ENCODE results near the gene JAK2.
A peak's percentile ranks its signal among the peaks of the same experiment; 100 is the strongest.

JAK2 gene

GRCh38 chr9:4980086-4980727 lies 4.9 kb upstream of the JAK2 start:
- DNase-seq (ENCODE audit: extremely low spot score): no peak
- POLR2A ChIA-PET: no interaction called here
- CTCF ChIA-PET: interaction anchor here (1.1 kb wide), 1 partner anchor 8 kb away, joined by 3 read pairs; no protein-coding TSS in a partner anchor
- TF ChIP-seq TARDBP (IDR thresholded peaks at IDR 0.05) (no peak), ARNT (IDR thresholded peaks at IDR 0.05) (no peak), FOXK2 (IDR thresholded peaks at IDR 0.05) (no peak), BHLHE40 (IDR thresholded peaks at IDR 0.05; ENCODE audit: borderline replicate concordance) (no peak), L3MBTL2 (conservative IDR thresholded peaks at IDR 0.05) (no peak), FOXA1 (IDR thresholded peaks at IDR 0.05) (no peak), SUZ12 (IDR thresholded peaks at IDR 0.05) (no peak), ELF4 (IDR thresholded peaks at IDR 0.05) (no peak), ZNF384 (IDR thresholded peaks at IDR 0.05) (no peak), HDGF (IDR thresholded peaks at IDR 0.05; ENCODE audit: borderline replicate concordance) (no peak), CTBP1 (IDR thresholded peaks at IDR 0.05; ENCODE audit: borderline replicate concordance) (no peak), LEF1 (IDR thresholded peaks at IDR 0.05; ENCODE audit: borderline replicate concordance) (no peak), NFRKB (IDR thresholded peaks at IDR 0.05) (no peak), SP1 (IDR thresholded peaks at IDR 0.05) (no peak), FOXM1 (IDR thresholded peaks at IDR 0.05; ENCODE audit: borderline replicate concordance) (no peak)
- TF ChIP-seq, protein P1, sequence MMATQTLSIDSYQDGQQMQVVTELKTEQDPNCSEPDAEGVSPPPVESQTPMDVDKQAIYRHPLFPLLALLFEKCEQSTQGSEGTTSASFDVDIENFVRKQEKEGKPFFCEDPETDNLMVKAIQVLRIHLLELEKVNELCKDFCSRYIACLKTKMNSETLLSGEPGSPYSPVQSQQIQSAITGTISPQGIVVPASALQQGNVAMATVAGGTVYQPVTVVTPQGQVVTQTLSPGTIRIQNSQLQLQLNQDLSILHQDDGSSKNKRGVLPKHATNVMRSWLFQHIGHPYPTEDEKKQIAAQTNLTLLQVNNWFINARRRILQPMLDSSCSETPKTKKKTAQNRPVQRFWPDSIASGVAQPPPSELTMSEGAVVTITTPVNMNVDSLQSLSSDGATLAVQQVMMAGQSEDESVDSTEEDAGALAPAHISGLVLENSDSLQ (IDR thresholded peaks at IDR 0.05): no peak

DNA sequence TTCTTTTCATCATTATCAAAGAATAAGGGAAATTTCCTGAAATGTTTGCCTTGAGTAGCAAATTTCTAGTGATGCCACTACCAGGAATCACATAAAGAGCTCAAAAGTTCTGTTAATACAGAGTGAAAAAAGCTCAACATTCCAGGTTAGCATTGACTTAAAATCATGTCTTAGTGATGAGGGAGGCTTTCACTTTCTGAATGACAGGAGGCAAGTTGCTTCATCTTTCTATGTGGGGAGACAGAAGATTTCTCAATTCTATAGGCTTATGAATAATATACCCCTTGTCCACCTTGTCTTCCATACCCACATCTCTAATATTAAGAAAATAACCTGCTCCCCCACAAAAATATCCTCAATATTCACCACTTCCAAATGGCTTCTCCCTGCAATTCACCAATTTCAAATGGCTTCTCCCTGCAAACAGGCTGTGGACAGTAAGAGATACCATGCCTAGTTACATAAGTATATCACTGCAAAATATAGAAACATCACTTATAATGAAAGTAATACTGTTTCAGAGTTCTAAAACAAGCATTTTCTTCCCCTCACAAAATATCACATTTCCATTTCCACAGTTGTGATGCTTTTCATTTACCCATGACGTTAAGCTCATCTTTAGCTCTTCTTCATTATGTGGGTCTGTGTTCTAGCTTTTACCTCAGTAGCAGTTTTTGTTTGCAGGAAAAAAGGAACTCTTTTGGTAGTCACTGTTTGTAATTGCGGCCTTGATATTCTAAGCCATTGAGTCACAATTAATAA lies 2.2 kb upstream of the JAK2 start:
- TF ChIP-seq HDGF (IDR thresholded peaks at IDR 0.05; ENCODE audit: borderline replicate concordance) (no peak), ARNT (IDR thresholded peaks at IDR 0.05) (no peak), CTBP1 (IDR thresholded peaks at IDR 0.05; ENCODE audit: borderline replicate concordance) (no peak), L3MBTL2 (conservative IDR thresholded peaks at IDR 0.05) (no peak), ELF4 (IDR thresholded peaks at IDR 0.05) (no peak), FOXA1 (IDR thresholded peaks at IDR 0.05) (no peak), NFRKB (IDR thresholded peaks at IDR 0.05) (no peak)
- no peak for DNase-seq (ENCODE audit: extremely low spot score)
- POLR2A ChIA-PET: interaction anchor here (1.1 kb wide), 1 partner anchor 241 kb away, joined by 3 read pairs; no protein-coding TSS in a partner anchor
- CTCF ChIA-PET: no interaction called here

- CTCF ChIA-PET: no interaction called here
- POLR2A ChIA-PET: interaction anchor here (1.1 kb wide), 1 partner anchor 242 kb away, joined by 3 read pairs; no protein-coding TSS in a partner anchor
- no peak for DNase-seq (ENCODE audit: extremely low spot score)
- TF ChIP-seq L3MBTL2 (conservative IDR thresholded peaks at IDR 0.05) (no peak), SP1 (IDR thresholded peaks at IDR 0.05) (no peak), SUZ12 (IDR thresholded peaks at IDR 0.05) (no peak), TARDBP (IDR thresholded peaks at IDR 0.05) (no peak), LEF1 (IDR thresholded peaks at IDR 0.05; ENCODE audit: borderline replicate concordance) (no peak), ARNT (IDR thresholded peaks at IDR 0.05) (no peak), CTBP1 (IDR thresholded peaks at IDR 0.05; ENCODE audit: borderline replicate concordance) (no peak), ELF4 (IDR thresholded peaks at IDR 0.05) (no peak), FOXK2 (IDR thresholded peaks at IDR 0.05) (no peak), FOXA1 (IDR thresholded peaks at IDR 0.05) (no peak), BHLHE40 (IDR thresholded peaks at IDR 0.05; ENCODE audit: borderline replicate concordance) (no peak), NFRKB (IDR thresholded peaks at IDR 0.05) (no peak), ZNF384 (IDR thresholded peaks at IDR 0.05) (no peak), FOXM1 (IDR thresholded peaks at IDR 0.05; ENCODE audit: borderline replicate concordance) (no peak), HDGF (IDR thresholded peaks at IDR 0.05; ENCODE audit: borderline replicate concordance) (no peak)
- TF ChIP-seq, protein P1 (IDR thresholded peaks at IDR 0.05): no peak
These were observed 1.4 kb upstream of the JAK2 start for GRCh38 chr9:4983601-4984165.

GRCh38 chr9:4984171-4984620 lies 876 bp upstream of the JAK2 start:
- ChIA-PET POLR2A (interaction anchor here (0.6 to 1.3 kb wide), 2 partner anchors 8 to 243 kb away, joined by 3 to 6 read pairs; partner anchors contain the start of gene AK3), CTCF (no interaction called here)
- no peak for TF ChIP-seq ARNT (IDR thresholded peaks at IDR 0.05)
- peak; percentile 32 for TF ChIP-seq L3MBTL2 (conservative IDR thresholded peaks at IDR 0.05)
- no peak for DNase-seq (ENCODE audit: extremely low spot score)

- CTCF ChIA-PET: interaction anchor here (0.6 to 1.1 kb wide), 3 partner anchors 37 to 226 kb away, joined by 3 read pairs; no protein-coding TSS in a partner anchor
- no peak for TF ChIP-seq FOXA1 (IDR thresholded peaks at IDR 0.05)
- TF ChIP-seq FOXM1 (IDR thresholded peaks at IDR 0.05; ENCODE audit: borderline replicate concordance): no peak
- no peak for TF ChIP-seq ELF4 (IDR thresholded peaks at IDR 0.05)
- TF ChIP-seq SP1 (IDR thresholded peaks at IDR 0.05): no peak
- no peak for TF ChIP-seq BHLHE40 (IDR thresholded peaks at IDR 0.05; ENCODE audit: borderline replicate concordance)
- no peak for TF ChIP-seq ZNF384 (IDR thresholded peaks at IDR 0.05)
- TF ChIP-seq, protein P1 (IDR thresholded peaks at IDR 0.05): no peak
- TF ChIP-seq HDGF (IDR thresholded peaks at IDR 0.05; ENCODE audit: borderline replicate concordance): no peak
- no peak for TF ChIP-seq SUZ12 (IDR thresholded peaks at IDR 0.05)
- no peak for TF ChIP-seq FOXK2 (IDR thresholded peaks at IDR 0.05)
- TF ChIP-seq L3MBTL2 (conservative IDR thresholded peaks at IDR 0.05): no peak
- TF ChIP-seq CTBP1 (IDR thresholded peaks at IDR 0.05; ENCODE audit: borderline replicate concordance): no peak
- no peak for TF ChIP-seq NFRKB (IDR thresholded peaks at IDR 0.05)
- no peak for TF ChIP-seq TARDBP (IDR thresholded peaks at IDR 0.05)
- TF ChIP-seq LEF1 (IDR thresholded peaks at IDR 0.05; ENCODE audit: borderline replicate concordance): no peak
- TF ChIP-seq ARNT (IDR thresholded peaks at IDR 0.05): no peak
- POLR2A ChIA-PET: interaction anchor here (0.7 to 1.5 kb wide), 7 partner anchors 45 to 244 kb away, joined by 3 to 6 read pairs (median 3); partner anchors contain the start of gene AK3
- peak; percentile 12 for DNase-seq (ENCODE audit: extremely low spot score)
These were observed 554 bp downstream of the JAK2 start for GRCh38 chr9:4985386-4986266.

Data from HEK293T (cell line).